NCI-H2081 (cell line): ENCODE measurements around the gene GPR31.

Experiments
- DNase-seq, 2 experiments: peaks; one replicate each; lab custom pipeline; 2025; lab: John Stamatoyannopoulos, UW

The GPR31 gene

DNA sequence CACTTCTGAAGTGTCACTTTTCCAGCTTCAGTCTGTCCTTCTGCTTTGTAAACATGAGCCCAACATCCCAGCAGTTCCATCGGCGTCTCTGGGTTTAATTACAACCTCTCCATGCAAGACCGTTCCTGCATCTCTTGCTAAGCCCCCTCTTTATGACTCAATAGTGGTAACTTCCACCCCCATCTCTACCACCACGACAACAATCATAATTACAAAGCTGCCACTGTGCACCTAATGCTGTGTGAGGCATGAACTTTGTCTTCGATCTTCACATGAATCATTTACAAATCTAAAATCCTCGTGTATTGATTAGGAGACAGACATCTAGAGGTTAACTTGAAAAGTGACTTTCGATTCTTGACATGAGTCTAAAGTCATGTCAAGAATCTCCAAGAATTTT is 39.8 kb downstream of the GPR31 start:
- no peak for DNase-seq

DNA sequence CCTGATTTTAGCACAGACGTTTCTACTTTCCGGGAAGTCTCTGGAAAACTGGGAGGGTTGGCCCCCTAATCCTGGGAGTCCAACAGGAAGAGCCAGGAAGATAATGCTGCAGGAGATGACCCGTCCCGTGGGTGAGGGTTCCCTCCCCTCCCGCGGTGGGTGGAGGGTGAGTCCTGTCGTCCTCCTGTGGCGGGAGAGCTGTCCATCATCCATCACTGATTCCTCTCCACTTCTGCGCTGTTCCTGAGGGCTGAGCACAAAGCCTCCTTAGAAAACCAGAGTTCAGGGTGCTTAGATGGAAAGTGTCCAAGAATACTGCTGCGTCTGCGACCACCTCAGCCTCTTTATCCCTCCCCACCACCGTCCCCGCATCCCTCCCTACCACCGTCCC is 40.9 kb downstream of the GPR31 start:
- DNase-seq = no peak

DNA sequence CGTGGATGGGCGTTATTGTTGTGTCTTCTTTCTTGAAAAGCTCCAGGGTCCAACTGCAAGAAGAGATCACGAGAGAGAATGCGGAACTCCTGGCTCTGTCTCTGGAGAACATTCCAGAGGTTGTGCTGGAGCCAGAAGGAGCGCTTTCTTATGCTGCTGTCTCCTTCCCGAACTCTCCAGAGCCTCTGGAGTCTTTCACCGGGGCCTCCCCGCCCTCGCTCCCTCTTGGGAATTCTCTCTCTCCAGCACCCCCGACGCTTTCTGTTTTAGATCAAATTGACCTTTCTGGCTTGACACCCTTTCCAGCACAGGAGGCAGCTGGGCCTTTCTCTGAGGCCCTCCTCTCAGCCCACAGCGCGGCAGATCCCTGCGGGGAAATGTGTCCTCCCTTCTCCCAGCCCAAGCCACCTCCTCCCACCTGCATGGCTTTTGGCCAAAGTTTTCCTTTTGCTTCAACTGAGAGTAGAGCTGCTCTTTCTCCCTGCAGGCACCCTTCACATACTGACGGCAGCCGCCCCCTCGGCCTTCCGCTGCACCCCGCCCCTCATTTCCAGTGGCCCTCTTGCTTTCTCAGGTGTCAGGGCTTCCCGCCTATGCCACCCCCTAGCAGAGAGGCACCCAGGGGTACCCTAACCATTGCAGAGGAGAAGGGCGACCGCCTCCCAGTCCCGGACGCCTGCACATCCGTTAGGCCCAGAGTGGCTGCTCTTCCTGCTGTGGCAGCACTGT is 41.5 kb downstream of the GPR31 start:
- DNase-seq = no peak

DNA sequence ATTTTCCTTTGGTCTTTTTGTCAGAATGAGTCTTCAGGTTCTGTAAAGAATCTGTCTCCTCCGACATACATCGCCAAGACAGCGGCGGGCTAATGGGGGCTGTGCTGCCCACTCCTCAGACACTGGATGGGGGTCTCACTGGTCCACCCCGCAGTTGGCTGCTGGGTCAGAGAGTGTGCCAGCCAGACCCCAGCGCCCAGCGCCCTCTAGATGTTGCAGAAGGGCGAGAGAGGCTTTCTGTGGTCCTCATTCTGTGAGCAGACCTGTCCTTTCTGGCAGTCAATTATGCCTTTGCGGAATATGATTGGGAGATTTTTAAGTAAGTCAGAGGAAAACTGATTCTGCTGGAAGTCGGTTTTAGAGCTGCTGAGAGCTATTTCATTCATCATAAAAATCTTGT is 42.7 kb downstream of the GPR31 start:
- no peak for DNase-seq

DNA sequence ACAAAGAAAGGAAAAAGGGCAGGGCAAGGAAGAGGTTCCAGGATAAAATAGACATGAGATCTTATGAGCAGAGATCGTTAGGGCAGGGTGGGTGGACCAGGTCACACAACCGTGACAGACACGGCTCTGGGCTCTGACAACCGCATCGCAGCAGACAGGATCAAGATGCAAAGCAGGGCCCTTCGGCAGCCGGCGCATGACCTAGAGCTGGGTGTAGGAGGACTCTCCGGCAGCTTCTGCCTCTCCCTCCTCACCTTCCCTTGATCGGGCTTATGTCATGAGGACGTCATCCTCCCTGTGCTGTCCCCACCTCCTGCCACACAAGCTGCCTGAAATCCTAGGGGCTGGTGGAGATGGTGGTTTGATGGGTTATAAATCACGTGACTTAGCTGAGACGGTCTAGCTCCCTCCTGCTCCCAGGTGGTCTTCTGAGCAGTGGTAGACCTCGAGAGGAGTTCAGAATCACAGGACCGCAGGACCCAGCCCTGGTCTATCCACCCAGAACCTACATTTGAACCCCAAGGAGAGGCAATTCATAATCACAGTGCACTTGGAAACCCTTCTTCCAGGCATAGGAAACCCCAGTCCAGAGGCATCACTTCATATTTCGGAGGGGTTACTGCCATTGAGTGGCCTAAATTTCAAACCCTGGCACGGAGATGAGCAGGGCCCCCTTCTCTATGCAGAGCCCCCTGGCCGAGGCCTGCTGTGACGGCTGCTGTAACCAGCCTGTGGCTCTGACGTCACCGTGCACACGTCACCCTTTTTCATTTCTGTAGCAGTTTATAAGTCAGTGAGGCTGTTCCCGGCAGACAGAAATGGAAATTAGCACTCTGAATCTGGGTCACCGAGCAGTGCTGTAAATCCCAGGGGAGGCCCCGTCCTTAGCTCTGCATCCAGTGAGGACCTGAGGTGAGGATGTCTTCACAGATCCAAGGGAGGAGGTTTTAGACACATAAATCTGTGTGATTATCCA is 43.6 kb downstream of the GPR31 start:
- no peak for DNase-seq

DNA sequence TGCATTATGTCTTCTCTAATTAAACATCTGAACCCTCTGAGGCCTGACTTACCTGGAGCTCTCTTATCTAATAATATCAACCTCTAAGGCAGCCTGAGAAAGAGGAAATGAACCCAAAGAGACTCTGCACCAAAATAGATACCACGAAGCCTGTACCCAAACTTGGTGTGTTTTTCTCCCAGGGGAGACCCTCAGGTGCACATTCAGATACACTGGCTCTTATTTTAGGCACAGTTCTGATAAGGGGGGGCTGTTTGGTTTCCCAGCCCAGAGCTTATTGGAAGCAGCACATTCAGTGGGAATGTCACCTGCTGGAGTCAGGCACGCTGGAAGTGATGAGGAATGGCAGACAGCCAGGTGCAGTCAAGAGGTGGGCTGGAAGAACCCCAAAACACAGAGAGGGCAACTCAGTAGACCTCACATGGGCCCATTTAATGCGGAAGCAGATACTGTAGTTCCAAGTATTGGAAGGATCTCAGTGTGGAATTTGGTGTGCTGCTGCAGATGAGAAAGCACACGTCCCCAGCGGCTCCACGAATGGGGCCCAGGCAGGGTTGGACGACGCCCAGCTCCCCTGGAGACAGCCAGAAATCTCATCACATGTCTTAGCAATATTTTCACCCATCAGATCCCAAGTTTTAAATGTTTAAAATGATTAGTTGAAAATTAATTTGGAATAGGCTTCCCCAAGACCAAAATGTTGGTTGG is 44.6 kb downstream of the GPR31 start:
- no peak for DNase-seq

DNA sequence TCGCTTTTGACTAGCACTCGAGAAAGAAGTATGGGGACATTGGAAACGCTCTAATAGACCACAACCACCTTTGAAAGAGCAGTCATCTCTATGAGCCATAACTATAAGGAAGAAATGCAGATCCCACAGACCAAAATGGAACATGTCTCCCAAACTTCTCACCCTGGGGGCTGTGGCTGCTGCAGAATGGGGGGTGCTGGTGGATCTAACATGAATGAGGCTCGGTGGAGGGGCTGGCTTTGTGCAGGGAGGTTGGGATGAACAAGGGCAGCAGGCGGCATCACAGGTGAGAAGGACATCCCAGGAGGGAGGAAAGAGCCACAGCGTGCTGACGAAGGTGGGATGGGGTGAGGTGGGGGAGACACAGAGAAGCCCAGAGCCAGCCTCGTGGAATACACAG is 45.4 kb downstream of the GPR31 start:
- no peak for DNase-seq

DNA sequence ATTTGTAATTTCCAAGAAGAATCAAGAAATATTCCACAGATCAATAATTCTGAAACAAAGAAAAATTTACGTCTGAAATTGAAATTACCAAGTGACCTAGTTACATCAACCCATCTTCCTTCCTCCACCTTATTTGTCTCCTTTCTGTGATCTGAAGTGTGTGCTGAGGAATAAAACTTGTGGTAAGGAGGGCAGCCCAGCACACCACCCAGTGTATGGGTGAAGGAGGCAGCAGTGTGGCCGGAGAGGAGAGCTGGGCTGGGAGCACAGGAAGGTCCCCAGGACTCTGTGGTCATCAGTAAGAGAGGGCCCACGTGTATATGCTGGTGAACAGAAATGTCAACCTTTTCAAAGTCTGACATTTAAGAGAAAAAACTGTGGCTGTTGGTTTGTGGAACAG is 46.2 kb downstream of the GPR31 start:
- DNase-seq = no peak

DNA sequence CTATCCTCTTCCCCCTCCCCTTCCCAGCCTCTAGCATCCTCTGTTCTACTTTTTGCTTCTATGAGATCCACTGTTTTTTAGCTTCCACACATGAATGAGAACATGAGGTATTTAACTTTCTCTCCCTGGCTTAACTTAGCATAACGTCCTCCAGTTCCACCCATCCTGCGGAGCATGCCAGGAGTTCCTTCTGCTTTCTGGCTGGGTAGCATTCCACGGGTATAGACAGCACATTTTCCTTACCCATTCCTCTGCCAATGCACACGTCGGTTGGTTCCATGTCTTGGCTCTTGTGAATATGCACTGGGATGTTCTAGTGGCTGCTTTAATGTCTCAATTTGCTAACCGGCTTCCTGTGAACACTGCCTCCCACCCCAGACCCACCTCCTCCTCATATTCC is 48.1 kb downstream of the GPR31 start:
- no peak for DNase-seq

DNA sequence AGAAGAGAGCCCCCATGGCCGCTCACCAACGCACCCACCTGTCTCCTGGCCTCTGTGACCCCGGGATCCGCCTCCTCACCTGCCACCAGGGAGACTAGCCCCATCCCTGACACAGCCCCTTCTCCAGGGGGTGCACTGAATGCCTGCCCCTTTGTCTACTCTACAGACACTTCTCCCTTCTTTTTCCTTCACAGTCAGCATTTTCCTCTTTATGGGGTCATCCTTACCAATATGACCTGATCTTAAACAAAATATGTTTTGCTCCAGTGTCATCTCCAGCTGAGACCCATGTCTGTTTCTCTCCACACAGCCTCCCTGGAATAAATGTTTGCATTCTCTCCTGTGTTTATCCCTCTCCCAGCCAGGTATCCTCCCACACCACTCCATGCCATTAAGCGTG is 49.5 kb downstream of the GPR31 start:
- no peak for DNase-seq

DNA sequence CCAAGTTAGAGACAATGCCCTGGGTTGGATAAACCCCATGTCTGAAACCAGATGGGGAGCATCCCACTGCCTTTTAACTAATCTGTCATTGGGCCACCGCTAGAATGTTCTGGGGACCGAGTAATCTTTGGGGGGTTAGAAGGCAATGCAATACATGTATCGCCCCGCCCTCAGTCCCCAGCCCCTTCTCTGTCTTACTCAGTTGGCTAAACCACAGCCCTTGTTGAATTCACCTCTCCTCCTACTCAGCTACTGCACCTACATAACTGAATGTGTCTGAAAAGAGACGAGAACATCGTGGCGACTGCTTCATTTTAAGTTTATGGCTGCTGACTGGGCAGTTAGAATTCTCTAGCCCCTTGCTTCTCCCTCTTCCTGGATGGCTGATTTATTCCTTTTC is 50.0 kb downstream of the GPR31 start:
- DNase-seq = no peak

DNA sequence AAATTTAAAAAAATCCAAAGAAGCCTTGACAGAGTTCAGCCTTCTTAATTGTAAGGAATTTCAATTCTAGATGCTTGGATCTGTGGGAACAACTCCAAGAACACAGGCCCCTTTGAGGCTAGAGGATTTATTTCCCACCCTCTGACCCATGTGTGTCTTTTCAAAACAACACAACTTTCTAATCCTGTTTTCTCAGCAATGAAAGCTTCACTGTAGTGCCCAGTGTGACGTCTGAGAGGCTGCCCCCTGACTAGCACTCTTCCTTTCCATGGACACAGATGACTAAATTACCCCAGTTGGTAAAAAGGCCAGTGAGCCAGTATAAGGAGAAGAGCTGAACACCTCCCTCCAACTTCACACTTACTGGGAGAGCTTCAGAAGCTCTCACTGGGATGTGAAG is 51.4 kb downstream of the GPR31 start:
- no peak for DNase-seq
